Smooth muscle cell (in vitro differentiated cells): ENCODE data around the gene RNF112. TPM values are rescaled to one million over a fixed set of nuclear protein-coding genes. Genes with fewer than 3 reads are reported as not detected.

Experiments used
- DNase-seq: peaks from one replicate; lab custom pipeline; 2025; ENCODE audit not compliant: unreplicated experiment; lab: John Stamatoyannopoulos, UW
- H2AFZ ChIP-seq: fragments of 200-600 bp; sonication (generic); 2 replicates; pipeline ENCODE4 v1.6.0; 2016; ENCODE audit warnings: antibody characterized with exemption, low read depth, mild to moderate bottlenecking
- H3F3A ChIP-seq: fragments of 200-600 bp; sonication (generic); 2 replicates; pipeline ENCODE4 v1.6.0; 2017; ENCODE audit warnings: antibody characterized with exemption, low read depth
- H3K27ac ChIP-seq: fragments of 200-600 bp; sonication (generic); 2 replicates; pipeline ENCODE4 v1.5.1; 2016; ENCODE audit warnings: low read depth, mild to moderate bottlenecking
- H3K27me3 ChIP-seq: fragments of 200-600 bp; sonication (generic); 2 replicates; pipeline ENCODE4 v1.6.1; 2016; ENCODE audit warnings: low read depth, mild to moderate bottlenecking
- H3K36me3 ChIP-seq: fragments of 200-600 bp; sonication (generic); 2 replicates; pipeline ENCODE4 v1.5.1; 2016; ENCODE audit warnings: low read depth
- H3K4me1 ChIP-seq: fragments of 200-600 bp; sonication (generic); 2 replicates; pipeline ENCODE4 v1.5.1; 2016; ENCODE audit warnings: low read depth
- H3K4me2 ChIP-seq: fragments of 200-600 bp; sonication (generic); 2 replicates; pipeline ENCODE4 v1.6.0; 2016; ENCODE audit warnings: mild to moderate bottlenecking
- H3K4me3 ChIP-seq: fragments of 200-600 bp; sonication (generic); 2 replicates; pipeline ENCODE4 v1.5.1; 2016; ENCODE audit warnings: mild to moderate bottlenecking
- H3K79me2 ChIP-seq: fragments of 200-600 bp; sonication (generic); 2 replicates; pipeline ENCODE4 v1.6.0; 2016; ENCODE audit warnings: low read depth, mild to moderate bottlenecking
- H3K9ac ChIP-seq: fragments of 200-600 bp; sonication (generic); 2 replicates; pipeline ENCODE4 v1.6.0; 2016; ENCODE audit warnings: low read depth
- H3K9me3 ChIP-seq: fragments of 200-600 bp; sonication (generic); replicated peaks from 2 replicates; pipeline ENCODE4 v1.5.1; 2016; ENCODE audit warnings: low read depth
- H4K20me1 ChIP-seq: fragments of 200-600 bp; sonication (generic); 2 replicates; pipeline ENCODE4 v1.6.0; 2016; ENCODE audit warnings: low read depth
- CTCF ChIP-seq: fragments of 200-600 bp; sonication (generic); IDR thresholded peaks from 2 replicates; pipeline ENCODE4 v1.5.1; 2017; ENCODE audit warnings: borderline replicate concordance, mild to moderate bottlenecking, antibody characterized with exemption; ENCODE audit not compliant: insufficient read depth, poor library complexity, severe bottlenecking
- WGBS: methylation state at CpG from one replicate; pipeline ENCODE4 v1.1.7; 2016; ENCODE audit warnings: low lambda C conversion rate; 5-methylcytosine and 5-hydroxymethylcytosine counted together
- polyA plus RNA-seq: library from polyadenylated mRNA; unstranded; fragments of >200 nt; fragmentation: Nextera tagmentation; extraction: Ambion mirVana; gene quantifications from 2 replicates; pipeline ENCODE4 v1.2.1, GENCODE V29; 2016
- total RNA-seq: library from RNA; depleted of rRNA; stranded (reverse); fragments of >200 nt; gene quantifications from 2 replicates; pipeline ENCODE4 v1.2.3, GENCODE V29; 2014

Gene RNF112
- total and polyA plus RNA-seq, 2 experiments from 2014 or later = 4.6 to 7.2 TPM

- Histone ChIP-seq H3K79me2 (peaks cover 24% of the 10 kb centered on the region), H3K27ac (peak overlapping the region; percentile 79), H3K36me3 (no peaks in the 10 kb centered on the region), H3F3A (peaks cover 21% of the 10 kb centered on the region), H3K9ac (peak overlapping the region; percentile 71), H3K9me3 (no peaks in the 10 kb centered on the region), H3K4me2 (peak overlapping the region; percentile 98), H3K4me3 (peak overlapping the region; percentile 71), H3K27me3 (no peaks in the 10 kb centered on the region), H3K4me1 (peaks cover 8% of the 10 kb centered on the region), H4K20me1 (peaks cover 25% of the 10 kb centered on the region), H2AFZ (peak overlapping the region; percentile 75)
- TF ChIP-seq CTCF = no peak
- DNase-seq = no peak
- 79% methylated on average over 2 of the region's 2 CpGs for WGBS
Measured at GRCh38 chr17:19376811-19377210, 34.2 kb upstream of the RNF112 start.

- Histone ChIP-seq H3K27ac (peak overlapping the region; percentile 79), H3K4me2 (peak overlapping the region; percentile 98), H3K9ac (peak overlapping the region; percentile 71), H3K79me2 (peaks cover 24% of the 10 kb centered on the region), H2AFZ (peak overlapping the region; percentile 75), H3K27me3 (no peaks in the 10 kb centered on the region), H3F3A (peaks cover 26% of the 10 kb centered on the region), H3K36me3 (no peaks in the 10 kb centered on the region), H3K4me3 (peak overlapping the region; percentile 71), H4K20me1 (peaks cover 34% of the 10 kb centered on the region), H3K9me3 (no peaks in the 10 kb centered on the region), H3K4me1 (peaks cover 8% of the 10 kb centered on the region)
- DNase-seq = peak; percentile 99
- no peak for TF ChIP-seq CTCF
- under 1% methylated on average over 67 of the region's 67 CpGs for WGBS
Measured at GRCh38 chr17:19377602-19378415, 33.2 kb upstream of the RNF112 start.

GRCh38 chr17:19378416-19379360 is 32.3 kb upstream of the RNF112 start, which contains the start of gene MAPK7:
Gene MAPK7 (plus strand): TSS chr17:19378498. CDS start chr17:19378901, 403 bp downstream.
- Histone ChIP-seq H3F3A (peaks cover 26% of the 10 kb centered on the region), H4K20me1 (peaks cover 42% of the 10 kb centered on the region), H2AFZ (peak within 1 kb of the TSS; percentile 75), H3K27ac (peak within 1 kb of the TSS; percentile 79), H3K36me3 (no peaks in the 10 kb centered on the region), H3K4me1 (peaks cover 8% of the 10 kb centered on the region), H3K27me3 (no peaks in the 10 kb centered on the region), H3K4me3 (peak within 1 kb of the TSS; percentile 71), H3K79me2 (peaks cover 24% of the 10 kb centered on the region), H3K9me3 (no peaks in the 10 kb centered on the region), H3K4me2 (peak within 1 kb of the TSS; percentile 98), H3K9ac (peak within 1 kb of the TSS; percentile 74)
- DNase-seq = no peak
- 9% methylated on average over 53 of the region's 69 CpGs for WGBS
- no peak for TF ChIP-seq CTCF
